Fibroblast of skin of back (primary cell): ENCODE data around the gene PHACTR4. TPM values are rescaled to one million over a fixed set of nuclear protein-coding genes. Genes with fewer than 3 reads are reported as not detected.
"Not testable (repeated sequence)": the region's sequence is repeated elsewhere in the genome, so short reads cannot be mapped to it uniquely, and the experiment has no call there.

ENCODE experiments used
- DNase-seq: peaks from one replicate; pipeline ENCODE4 v3.0.0-alpha.2; 2013
- polyA plus RNA-seq, 2 experiments: library from polyadenylated mRNA; unstranded; fragments of 120-200 nt; gene quantifications; one replicate each; pipeline ENCODE4 v1.2.1, GENCODE V29; 2013; ENCODE audit not compliant: insufficient read length in 2 of 2

Gene PHACTR4
- 34.5 TPM for polyA plus RNA-seq (2013, experiment 1 of 2; ENCODE audit: insufficient read length)
- 25.7 TPM for polyA plus RNA-seq (2013, experiment 2 of 2; ENCODE audit: insufficient read length)

- DNase-seq: peak; percentile 93
Observed at GRCh38 chr1:28369371-28370238, at the start of gene PHACTR4. Gene PHACTR4, plus strand, starts transcription at chr1:28369740. Its CDS starts 37,708 bp downstream, at chr1:28407448.

DNA sequence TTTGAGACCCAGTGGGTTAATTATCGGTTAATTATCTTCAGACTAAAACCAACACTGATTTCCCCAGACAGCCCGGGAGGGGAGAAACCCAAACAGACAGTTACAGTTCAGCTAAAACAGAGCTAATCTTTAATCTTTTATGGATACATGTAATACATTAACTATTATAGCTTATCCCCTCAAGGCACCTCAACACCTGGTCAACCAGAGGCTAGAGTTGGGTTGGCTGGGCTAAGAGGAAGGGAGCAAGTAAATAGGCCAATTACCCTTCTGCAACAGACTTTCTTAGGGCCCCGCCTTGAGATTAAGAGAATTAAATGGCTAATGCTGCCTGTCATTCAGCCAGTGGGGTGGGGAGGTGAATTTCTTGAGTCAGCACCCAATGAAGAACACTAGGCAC, 47.3 kb upstream of the PHACTR4 start:
- DNase-seq: no peak

DNA sequence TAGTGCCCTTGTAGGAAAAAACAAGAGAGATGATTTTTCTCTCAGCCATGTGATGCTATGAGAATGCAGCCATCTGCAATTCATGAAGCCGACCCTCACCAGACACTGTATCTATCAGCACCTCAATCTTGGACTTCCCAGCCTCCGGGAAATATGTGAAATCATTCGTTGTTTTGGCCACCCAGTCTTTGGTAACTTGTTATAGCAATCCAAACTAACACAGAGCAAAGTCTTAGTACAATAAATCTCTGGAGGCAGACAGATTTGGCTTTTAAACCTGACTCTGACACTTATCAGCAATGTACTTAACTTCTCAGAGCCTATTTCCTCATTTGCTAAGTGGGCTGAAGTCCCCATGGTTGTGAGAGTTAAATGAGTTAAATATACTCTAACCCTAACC, 45.8 kb upstream of the PHACTR4 start:
- no peak for DNase-seq

DNA sequence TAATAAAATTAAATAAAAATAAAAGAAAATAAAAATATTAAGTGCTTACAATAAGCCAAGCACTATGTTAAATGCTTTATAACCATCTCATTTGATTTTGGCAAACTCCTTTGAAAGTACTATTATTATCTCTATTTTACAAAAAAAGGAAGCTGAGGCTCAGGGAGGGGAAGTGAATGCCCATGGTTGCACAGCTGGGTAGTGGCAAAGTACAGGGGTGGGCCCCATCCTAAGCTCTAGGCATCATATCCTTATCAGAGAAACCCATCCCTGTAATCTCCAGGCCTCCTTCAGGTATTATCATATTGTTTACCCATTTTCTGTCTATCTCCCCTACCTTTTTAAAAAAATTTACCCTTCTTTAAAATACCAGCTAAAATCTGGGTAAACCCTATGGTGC, 43.0 kb upstream of the PHACTR4 start:
- DNase-seq: no peak

- no peak for DNase-seq
Observed at GRCh38 chr1:28326984-28327383, 42.6 kb upstream of the PHACTR4 start.

GRCh38 chr1:28327431-28327830, 42.1 kb upstream of the PHACTR4 start:
- DNase-seq: not testable (repeated sequence)

GRCh38 chr1:28328228-28328648, 41.3 kb upstream of the PHACTR4 start:
- no peak for DNase-seq

DNA sequence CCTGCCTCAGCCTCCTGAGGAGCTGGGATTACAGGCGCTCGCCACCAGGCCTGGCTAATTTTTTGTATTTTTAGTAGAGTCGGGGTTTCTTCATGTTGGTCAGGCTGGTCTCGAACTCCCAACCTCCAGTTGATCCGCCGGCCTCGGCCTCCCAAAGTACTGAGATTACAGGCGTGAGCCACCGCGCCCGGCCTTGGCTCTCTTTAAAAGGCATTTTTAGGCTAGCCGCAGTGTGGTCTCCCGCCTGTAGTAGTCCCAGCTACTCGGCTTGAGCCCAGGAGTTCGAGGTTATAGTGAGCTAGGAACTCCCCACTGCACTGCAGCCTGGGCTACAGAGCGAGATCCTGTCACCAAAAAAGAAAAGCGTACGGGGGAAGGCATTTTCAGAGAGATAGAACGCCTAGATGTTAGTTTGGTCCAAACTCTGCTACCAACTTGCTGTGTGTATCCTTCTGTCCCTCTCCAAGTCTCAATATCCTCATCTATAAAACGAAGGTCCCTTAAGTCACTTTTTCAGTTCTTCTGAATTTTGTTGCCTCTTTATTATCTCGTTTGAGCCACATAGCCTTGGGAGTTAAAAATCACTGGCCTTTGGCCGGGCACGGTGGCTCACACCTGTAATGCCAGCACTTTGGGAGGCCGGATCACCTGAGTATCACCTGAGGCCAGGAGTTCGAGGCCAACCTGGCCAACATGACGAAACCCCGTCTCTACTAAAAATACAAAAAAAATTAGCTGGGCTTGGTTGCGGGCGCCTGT, 40.0 kb upstream of the PHACTR4 start:
- DNase-seq: peak; percentile 41

DNA sequence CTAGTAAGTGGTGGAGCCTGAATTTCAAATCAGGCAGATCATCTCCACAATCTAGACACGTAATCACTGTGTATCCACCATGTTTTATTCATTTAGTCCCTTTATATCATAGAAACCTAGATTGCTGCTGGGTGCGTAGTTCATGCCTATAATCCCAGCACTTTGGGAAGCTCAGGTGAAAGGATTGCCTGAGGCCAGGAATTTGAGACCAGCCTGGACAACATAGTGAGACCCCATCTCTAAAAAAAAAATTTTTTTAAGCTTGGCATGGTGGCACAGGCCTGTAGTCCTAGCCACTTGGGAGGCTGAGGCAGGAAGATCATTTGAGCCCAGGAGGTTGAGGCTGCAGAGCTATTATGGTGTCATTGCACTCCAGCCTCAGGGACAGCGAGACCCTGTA, 30.6 kb upstream of the PHACTR4 start:
- DNase-seq: no peak

DNA sequence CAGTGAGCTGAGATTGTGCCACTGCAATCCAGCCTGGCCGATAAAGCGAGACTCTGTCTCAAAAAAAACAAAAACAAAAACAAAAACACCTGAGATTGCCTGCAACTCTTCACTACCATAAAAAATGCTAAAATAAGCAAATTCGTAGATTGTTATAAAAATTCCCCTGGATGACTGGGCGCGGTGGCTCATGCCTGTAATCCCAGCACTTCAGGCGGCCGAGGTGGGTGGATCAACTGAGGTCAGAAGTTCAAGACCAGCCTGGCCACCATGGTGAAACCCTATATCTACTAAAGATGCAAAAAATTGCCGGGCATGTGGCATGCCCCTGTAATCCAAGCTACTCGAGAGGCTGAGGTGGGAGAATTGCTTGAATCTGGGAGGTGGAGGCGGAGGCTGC, 30.0 kb upstream of the PHACTR4 start:
- DNase-seq: no peak

DNA sequence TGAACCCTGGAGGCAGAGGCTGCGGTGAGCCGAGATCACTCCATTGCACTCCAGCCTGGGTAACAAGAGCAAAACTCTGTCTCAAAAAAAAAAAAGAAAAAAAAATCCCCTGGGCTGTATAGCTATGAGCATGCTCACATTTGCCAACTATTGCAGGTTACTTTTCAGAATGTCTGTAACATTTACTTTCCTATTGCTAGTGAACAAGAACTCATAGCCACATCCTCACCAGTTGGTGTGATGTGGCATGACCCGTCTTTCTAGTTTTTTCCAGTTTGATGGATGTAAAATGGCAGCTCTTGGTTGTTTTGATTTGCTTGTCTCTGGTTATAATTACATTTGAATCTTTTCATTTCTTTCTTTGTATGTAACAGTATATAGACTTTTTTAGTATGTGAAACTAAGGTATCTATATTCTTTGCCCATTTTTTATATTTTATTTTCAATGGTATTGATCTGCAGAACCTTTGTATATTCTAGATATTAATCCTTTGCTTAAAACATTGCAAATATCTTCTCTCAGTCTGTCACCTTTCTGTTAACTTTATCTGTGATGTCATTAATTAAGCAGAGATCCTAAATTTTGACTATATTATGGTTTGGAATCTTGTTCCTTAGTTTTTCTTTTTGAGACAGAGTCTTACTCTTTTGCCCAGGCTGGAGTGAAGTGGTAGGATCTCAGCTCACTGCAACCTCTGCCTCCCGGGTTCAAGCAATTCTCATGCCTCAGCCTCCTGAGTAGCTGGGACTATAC, 29.1 kb upstream of the PHACTR4 start:
- DNase-seq: no peak

- peak; percentile 39 for DNase-seq
Observed at GRCh38 chr1:28341591-28341990, 27.9 kb upstream of the PHACTR4 start.

- peak; percentile 45 for DNase-seq
Observed at GRCh38 chr1:28343405-28343804, 26.1 kb upstream of the PHACTR4 start.

DNA sequence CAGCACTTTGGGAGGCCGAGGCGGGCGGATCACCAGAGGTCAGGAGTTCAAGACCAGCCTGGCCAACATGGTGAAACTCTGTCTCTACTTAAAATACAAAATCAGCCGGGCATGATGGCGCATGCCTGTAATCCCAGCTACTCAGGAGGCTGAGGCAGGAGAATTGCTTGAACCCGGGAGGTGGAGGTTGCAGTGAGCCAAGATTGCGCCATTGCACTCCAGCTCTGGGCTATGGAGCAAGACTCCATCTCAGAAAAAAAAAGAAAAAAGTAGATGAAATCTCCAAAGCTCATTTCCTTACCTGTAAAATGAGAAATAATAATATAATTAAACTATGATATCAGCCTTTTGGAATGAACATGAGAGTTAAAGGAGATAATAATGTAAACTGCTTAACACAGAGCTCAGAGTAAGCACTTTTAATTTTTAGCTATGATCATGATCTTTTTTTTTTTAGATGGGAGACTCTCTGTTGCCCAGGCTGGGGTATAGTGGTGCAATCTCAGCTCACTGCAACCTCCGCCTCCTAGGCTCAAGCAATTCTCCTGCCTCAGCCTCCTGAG, 16.2 kb upstream of the PHACTR4 start:
- DNase-seq: not testable (repeated sequence)

DNA sequence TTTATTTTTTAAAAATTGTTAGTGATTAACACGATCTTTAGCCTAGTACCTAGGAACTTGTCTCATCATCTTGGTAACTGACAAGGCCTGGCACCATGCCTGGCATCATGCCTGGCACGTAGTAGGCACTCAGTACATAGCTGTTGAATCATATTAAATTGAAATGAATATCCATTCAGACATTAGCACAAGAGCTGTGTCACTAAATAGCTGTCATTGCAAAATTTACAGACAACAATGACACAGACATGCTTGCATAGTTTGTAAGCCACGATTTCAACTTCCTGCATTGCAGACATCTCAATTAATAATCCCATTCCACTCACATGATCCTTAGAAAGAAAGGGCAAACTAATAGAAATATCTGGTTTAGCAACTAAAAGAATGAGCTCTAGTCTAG, 15.4 kb upstream of the PHACTR4 start:
- DNase-seq: peak; percentile 74

DNA sequence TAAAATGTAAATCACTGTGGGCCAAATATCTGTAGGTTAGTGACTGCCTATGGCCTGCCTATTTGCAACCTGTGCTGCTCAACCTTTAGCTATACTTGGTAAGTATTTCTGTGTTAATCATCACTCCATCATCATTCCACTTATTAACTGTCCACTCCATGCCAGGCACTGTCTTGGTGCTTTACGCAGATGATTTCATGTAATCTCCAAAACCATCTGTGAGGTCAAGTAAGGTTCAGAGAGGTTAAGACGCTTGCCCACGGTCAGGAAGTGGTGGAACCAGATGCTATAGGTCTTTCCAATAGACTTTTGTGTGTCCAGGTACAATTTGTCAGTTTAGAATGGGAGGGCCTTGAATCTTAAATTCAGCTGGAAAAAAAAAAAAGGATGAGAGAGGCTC, 10.8 kb upstream of the PHACTR4 start:
- no peak for DNase-seq

DNA sequence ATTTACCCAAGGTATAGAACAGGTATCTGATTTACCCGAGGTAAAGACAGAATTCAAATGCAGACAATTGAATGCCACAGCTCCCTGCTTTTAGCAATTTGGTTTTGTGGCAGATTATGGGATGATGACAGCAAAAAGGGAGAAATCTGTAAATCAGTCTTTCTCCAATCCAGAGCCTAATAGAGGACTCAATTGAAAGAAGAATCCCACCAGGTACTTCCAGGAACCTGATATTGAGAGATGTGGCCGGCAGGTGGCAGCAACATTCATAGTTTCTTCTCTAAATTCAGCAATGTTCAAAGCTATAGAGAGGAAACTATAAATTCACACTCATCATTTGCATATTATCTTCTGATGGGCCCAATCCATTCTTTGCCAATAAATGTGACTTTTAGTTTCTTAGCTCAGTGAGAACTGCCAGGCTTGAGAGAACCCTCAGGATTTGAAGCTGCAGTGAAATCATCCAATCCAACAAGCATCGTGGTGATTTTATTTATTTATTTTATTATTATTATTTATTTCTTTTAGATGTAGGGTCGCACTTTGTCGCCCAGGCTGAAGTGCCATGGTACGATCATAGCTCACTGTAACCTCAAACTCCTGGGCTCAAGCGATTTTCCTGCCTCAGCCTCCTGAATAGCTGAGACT, 9.8 kb upstream of the PHACTR4 start:
- peak; percentile 60 for DNase-seq

- no peak for DNase-seq
Observed at GRCh38 chr1:28364888-28365287, 4.7 kb upstream of the PHACTR4 start.

DNA sequence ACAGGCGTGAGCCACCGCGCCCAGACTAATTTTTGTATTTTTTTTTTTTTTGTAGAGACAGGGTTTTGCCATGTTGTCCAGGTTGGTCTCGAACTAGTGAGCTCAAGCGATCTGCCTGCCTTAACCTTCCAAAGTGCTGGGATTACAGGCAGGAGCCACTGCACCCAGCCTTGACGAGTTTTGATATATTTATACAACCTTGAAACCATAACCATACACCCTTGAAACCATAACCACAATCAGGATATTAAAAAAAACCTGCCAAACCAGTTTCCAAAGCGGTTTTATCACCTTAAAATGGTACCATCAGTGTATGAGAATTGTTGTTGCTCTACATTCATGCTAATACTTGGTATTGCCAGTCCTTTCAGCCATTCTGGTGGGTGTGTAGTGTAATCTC, 3.7 kb upstream of the PHACTR4 start:
- no peak for DNase-seq

DNA sequence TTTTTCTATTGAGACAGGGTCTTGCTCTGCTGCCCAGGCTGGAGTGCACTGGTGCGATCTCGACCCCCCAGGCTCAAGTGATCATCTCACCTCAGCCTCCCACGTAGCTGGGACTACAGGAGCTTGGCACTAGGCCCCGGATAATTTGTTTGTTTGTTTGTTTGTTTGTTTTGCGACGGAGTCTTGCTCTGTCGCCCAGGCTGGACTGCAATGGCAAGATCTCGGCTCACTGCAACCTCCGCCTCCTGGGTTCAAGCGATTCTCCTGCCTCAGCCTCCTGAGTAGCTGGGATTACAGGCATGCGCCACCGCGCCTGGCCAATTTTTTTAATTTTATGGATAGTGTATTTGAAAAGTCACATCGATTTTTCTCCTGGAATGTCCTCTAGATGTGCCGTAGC, 932 bp upstream of the PHACTR4 start:
- DNase-seq: not testable (repeated sequence)

GRCh38 chr1:28370239-28371009, 884 bp downstream of the PHACTR4 start:
- peak; percentile 62 for DNase-seq
